ENCODE results near the gene PPP1R36. TPM values are rescaled to one million over a fixed set of nuclear protein-coding genes. Genes with fewer than 3 reads are reported as not detected.
A peak's percentile ranks its signal among the peaks of the same experiment; 100 is the strongest.

The PPP1R36 gene
- total RNA-seq, 4 donors from 2014 or later = 0.59 to 7.6 (median 4.4) TPM

DNA sequence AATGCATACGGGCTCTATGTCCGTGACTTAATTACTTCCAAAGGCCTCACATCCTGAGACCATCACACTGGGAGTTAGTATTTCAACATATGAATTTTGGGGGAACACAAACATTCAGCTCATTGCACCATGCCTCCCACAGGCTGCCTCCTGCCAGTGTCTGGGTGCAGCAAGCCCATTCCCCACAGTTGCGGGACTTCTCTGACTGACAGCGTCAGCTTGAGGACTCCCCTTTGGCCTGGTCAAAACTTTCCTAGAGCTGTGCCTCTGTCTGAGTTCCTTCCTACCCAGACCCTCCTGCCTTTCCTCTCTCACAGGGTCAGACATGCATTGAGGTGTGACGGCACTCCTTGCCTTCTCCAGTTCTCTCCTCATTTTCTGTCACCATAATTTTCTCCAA, 27.4 kb downstream of the PPP1R36 start:
- no peak for DNase-seq (ENCODE audit: low spot score in 2 of 2)
- H3K9me3 ChIP-seq = no peaks in the 10 kb centered on the region
- H3K27ac ChIP-seq = no peak overlapping the region
- 82 to 95% methylated on average over 5 of the region's 5 CpGs for WGBS, 2 donors
- H3K27me3 ChIP-seq = no peaks in the 10 kb centered on the region
- H3K4me1 ChIP-seq = peaks cover 0 to 14% (median 6%) of the 10 kb centered on the region in 4 donors
- no peak overlapping the region for H3K4me3 ChIP-seq
- TF ChIP-seq POLR2A (IDR thresholded peaks at IDR 0.05) = no peak
- TF ChIP-seq, protein P1, sequence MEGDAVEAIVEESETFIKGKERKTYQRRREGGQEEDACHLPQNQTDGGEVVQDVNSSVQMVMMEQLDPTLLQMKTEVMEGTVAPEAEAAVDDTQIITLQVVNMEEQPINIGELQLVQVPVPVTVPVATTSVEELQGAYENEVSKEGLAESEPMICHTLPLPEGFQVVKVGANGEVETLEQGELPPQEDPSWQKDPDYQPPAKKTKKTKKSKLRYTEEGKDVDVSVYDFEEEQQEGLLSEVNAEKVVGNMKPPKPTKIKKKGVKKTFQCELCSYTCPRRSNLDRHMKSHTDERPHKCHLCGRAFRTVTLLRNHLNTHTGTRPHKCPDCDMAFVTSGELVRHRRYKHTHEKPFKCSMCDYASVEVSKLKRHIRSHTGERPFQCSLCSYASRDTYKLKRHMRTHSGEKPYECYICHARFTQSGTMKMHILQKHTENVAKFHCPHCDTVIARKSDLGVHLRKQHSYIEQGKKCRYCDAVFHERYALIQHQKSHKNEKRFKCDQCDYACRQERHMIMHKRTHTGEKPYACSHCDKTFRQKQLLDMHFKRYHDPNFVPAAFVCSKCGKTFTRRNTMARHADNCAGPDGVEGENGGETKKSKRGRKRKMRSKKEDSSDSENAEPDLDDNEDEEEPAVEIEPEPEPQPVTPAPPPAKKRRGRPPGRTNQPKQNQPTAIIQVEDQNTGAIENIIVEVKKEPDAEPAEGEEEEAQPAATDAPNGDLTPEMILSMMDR (IDR thresholded peaks at IDR 0.05) = no peak
- no peak for TF ChIP-seq EP300 (IDR thresholded peaks at IDR 0.05)
- H3K36me3 ChIP-seq = no peaks in the 10 kb centered on the region

DNA sequence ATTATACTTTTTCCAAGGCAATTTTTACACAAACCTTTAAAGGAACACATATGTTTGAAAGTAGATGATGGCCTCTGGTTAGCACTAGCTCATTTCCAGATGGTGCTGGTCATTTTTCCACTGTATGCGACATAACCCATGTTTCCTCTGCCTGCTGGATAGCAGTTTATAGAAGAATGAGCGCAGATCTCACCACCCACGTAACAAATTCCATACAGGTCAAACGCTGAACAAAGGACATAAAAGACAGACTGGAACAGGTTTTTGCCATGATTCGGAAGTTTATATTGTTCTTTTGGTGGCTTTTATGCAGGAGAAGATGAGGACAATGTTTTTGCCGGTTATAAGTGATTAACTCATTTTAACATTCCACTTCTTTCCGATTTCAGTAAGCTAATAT, 30.7 kb downstream of the PPP1R36 start:
- Histone ChIP-seq H3K27me3 (no peaks in the 10 kb centered on the region), H3K36me3 (no peaks in the 10 kb centered on the region), H3K27ac (peak overlapping the region in 1 of 4 donors; percentile 4), H3K9me3 (no peaks in the 10 kb centered on the region), H3K4me3 (no peak overlapping the region), H3K4me1 (no peaks in the 10 kb centered on the region)
- TF ChIP-seq EP300 (IDR thresholded peaks at IDR 0.05) (no peak), POLR2A (IDR thresholded peaks at IDR 0.05) (no peak)
- TF ChIP-seq, protein P1 (IDR thresholded peaks at IDR 0.05) = no peak
- WGBS, 2 donors = 37 to 41% methylated on average over 7 of the region's 7 CpGs
- no peak for DNase-seq (ENCODE audit: low spot score in 2 of 2)

DNA sequence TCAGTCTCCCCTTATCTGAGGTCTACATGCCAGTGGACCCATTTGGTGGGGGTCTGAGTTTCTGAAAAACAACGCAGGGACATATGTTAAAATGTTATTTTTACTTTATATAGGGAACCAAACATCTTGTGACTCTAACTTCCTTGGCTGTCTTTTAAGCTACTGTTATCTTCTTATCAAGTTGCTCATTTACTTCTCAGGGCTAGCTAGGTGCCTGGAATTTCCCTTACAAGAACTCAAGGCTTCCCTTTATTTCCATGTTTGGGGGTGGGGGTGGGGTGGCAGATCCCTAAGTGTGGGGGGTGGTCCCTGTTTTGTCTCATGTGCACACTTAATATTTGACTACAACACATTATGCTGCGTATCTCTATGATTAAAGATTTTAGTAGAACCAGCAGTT, 31.6 kb downstream of the PPP1R36 start:
- H3K9me3 ChIP-seq = no peaks in the 10 kb centered on the region
- no peak overlapping the region for H3K4me3 ChIP-seq
- H3K4me1 ChIP-seq = no peaks in the 10 kb centered on the region
- DNase-seq (ENCODE audit: low spot score in 2 of 2) = no peak
- peak overlapping the region in 2 of 4 donors; percentile 4 to 5 for H3K27ac ChIP-seq
- TF ChIP-seq EP300 (IDR thresholded peaks at IDR 0.05) (no peak), POLR2A (IDR thresholded peaks at IDR 0.05) (no peak)
- TF ChIP-seq, protein P1 (IDR thresholded peaks at IDR 0.05) = no peak
- WGBS, 2 donors = 76 to 82% methylated on average over 2 of the region's 2 CpGs
- H3K27me3 ChIP-seq = no peaks in the 10 kb centered on the region
- H3K36me3 ChIP-seq = no peaks in the 10 kb centered on the region

DNA sequence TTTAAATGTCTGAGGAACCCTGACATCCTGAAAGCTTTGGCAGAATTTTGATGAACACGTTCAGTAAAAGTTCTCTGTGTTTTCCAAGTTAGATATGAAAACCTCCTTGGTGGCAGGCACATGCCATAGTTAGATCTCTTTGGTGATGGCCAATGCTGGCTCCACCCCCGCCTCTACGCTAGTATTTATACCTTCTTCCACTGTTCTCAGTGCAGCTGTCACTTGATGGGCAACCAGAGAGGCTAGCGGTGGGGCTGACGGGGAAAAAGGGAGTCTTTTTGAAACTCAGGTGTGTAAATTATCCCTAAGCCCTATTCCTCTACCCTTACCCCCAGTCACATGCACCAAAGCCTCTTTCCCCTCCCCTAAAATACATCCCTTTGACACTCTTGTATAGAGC, 32.1 kb downstream of the PPP1R36 start:
- no peak for DNase-seq (ENCODE audit: low spot score in 2 of 2)
- no peaks in the 10 kb centered on the region for H3K27me3 ChIP-seq
- WGBS, 2 donors = 64 to 81% methylated on average over 5 of the region's 5 CpGs
- H3K36me3 ChIP-seq = no peaks in the 10 kb centered on the region
- H3K4me3 ChIP-seq = no peak overlapping the region
- TF ChIP-seq EP300 (IDR thresholded peaks at IDR 0.05) = no peak
- TF ChIP-seq POLR2A (IDR thresholded peaks at IDR 0.05) = no peak
- H3K27ac ChIP-seq = peak overlapping the region in 1 of 4 donors; percentile 4
- H3K4me1 ChIP-seq = no peaks in the 10 kb centered on the region
- no peaks in the 10 kb centered on the region for H3K9me3 ChIP-seq

DNA sequence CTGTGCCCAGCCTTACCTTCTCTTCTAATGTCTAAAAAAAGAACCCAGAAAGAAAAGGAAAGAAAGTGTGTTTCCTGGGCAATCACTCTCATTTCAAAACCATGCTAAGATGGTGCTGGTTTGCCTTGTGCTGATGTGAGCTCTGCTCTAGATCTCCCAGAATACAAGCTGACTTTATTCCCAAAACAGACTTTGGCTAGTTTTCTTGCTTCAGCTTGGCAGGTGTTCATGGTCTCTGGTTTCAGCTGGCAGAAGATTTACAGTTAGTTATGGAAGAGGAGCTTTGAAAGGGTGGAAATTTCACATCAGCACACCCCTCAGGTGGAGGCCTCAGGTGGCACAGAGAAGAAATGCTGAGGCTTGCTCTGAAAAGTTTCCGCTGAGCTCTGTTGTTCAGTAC, 34.4 kb downstream of the PPP1R36 start:
- 96 to 100% methylated on average over 1 of the region's 1 CpG for WGBS, 2 donors

More for the DNA sequence above, 34.4 kb downstream of the PPP1R36 start:
- no peak overlapping the region for H3K27ac ChIP-seq
- no peak for TF ChIP-seq POLR2A (IDR thresholded peaks at IDR 0.05)
- no peak for TF ChIP-seq EP300 (IDR thresholded peaks at IDR 0.05)
- TF ChIP-seq, protein P1 (IDR thresholded peaks at IDR 0.05) = no peak
- no peaks in the 10 kb centered on the region for H3K36me3 ChIP-seq
- H3K27me3 ChIP-seq = no peaks in the 10 kb centered on the region
- no peaks in the 10 kb centered on the region for H3K4me1 ChIP-seq
- no peaks in the 10 kb centered on the region for H3K9me3 ChIP-seq
- no peak for DNase-seq (ENCODE audit: low spot score in 2 of 2)
- no peak overlapping the region for H3K4me3 ChIP-seq

Measured in tibial nerve (tissue), 4 donors.